AG10803 (cell line): ENCODE results near the gene GGPS1.

Experiments
- DNase-seq: peaks from one replicate; pipeline ENCODE4 v3.0.0; 2010; ENCODE audit warnings: low read depth
- H3K4me3 ChIP-seq: 2 replicates; pipeline ENCODE4 v1.5.1; 2011; ENCODE audit warnings: mild to moderate bottlenecking, low read length, control low read depth
- TF ChIP-seq, protein P1 (sequence below): conservative IDR thresholded peaks from 2 replicates; pipeline ENCODE4 v1.5.1; 2011; ENCODE audit warnings: mild to moderate bottlenecking, low read length, control low read depth, inconsistent platforms

The GGPS1 gene

DNA sequence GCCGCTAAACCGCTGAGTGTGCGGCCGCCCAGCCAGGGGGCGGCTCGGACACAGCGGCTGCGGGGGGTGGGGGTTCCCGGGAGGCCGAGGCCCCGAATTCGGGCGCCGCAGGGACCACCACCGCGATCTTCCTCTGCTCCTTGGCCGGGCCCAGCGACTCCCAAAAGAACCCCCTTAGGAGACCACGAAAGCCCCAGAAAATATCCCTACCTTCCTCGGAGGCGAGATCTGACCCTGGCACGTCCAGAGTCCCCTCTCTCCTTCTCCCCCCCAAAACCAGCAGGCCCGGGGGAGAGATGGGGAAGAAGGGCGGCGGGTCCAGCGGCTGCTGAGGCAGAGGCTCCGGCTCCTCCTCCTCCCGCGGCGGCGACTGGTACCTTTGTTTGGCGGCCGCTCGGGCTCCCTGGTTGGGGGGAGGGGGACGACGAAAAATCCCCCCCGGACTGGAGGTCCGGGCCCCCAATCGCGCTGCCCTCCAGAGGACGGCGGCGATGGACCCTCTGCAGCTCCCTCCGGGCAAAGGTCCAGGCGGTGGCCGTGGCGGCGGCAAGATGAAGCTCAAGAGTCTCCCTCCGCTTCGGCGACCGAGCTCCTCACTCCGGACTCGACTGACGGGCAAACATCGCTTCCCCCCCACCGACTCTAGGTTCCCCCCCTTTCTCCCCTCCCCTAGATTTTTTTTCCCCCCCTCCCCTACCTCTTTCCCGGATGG lies 655 bp upstream of the GGPS1 start, which contains the start of gene ARID4B:
ARID4B (minus strand) TSS at position 621 of the 712 bp plus-strand sequence. CDS start 1,260 bp downstream, outside the sequence.
- TF ChIP-seq, protein P1, sequence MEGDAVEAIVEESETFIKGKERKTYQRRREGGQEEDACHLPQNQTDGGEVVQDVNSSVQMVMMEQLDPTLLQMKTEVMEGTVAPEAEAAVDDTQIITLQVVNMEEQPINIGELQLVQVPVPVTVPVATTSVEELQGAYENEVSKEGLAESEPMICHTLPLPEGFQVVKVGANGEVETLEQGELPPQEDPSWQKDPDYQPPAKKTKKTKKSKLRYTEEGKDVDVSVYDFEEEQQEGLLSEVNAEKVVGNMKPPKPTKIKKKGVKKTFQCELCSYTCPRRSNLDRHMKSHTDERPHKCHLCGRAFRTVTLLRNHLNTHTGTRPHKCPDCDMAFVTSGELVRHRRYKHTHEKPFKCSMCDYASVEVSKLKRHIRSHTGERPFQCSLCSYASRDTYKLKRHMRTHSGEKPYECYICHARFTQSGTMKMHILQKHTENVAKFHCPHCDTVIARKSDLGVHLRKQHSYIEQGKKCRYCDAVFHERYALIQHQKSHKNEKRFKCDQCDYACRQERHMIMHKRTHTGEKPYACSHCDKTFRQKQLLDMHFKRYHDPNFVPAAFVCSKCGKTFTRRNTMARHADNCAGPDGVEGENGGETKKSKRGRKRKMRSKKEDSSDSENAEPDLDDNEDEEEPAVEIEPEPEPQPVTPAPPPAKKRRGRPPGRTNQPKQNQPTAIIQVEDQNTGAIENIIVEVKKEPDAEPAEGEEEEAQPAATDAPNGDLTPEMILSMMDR, result no peak
- peak within 1 kb of the TSS; percentile 85 for H3K4me3 ChIP-seq
- DNase-seq, result no peak

DNA sequence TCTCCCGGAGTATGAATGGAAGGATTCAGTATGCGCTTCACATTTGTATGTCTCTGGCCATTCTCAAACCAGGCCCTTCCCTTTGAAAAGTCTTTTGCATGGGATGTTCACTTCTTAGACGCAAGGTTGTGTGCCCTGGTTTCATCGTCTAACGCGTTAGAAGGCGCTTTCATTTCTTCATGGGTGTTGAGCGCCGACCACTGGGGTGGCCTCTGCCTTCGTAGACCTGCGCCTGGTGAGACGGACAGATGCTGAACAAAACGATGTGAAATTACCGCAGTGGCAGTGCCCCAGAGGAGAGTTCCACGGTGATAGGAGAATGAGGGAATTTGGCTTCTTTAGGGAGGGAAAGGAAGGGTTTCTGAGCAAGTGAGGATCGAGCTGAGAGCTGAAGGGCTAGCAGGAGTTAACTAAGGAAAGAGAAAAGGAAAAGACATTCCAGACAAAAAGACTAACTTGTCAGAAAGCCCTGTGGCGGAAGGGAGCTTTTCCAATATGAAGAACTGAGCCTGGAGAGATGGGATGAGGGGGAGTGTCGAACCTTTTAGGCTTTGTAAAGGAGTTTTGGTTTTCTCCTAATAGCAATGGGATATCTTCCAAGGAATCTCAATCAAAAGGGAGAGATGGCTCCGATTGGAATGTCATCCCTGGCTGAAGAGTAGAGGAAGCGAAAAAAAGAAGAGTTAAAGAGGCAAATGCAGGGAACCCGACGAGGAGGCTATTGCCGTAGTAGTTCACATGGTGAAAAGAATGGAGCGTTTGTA lies 951 bp downstream of the GGPS1 start:
- peak overlapping the region; percentile 59 for H3K4me3 ChIP-seq
- peak; percentile 31 for DNase-seq
- TF ChIP-seq, protein P1, result no peak; the same call in 1 of the 2 replicates

DNA sequence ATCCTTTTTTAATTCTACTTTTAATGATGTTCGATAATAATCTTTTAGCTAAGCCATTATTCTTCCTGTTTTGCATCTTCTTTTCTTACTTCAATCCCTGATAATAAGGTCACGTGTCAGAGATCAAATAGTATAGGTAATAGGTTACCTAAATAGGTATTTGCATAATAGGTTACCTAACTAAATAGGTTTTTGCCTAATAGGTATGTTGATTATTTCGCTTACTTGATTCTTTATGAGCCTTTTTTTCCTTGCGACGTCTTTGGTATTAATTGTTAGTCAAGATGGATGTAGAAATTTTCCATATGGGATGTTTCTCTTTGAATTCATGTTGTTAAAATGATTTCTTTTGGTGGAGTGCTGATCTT lies 2.5 kb downstream of the GGPS1 start:
- TF ChIP-seq, protein P1, result no peak
- no peak for DNase-seq
- no peak overlapping the region for H3K4me3 ChIP-seq

DNA sequence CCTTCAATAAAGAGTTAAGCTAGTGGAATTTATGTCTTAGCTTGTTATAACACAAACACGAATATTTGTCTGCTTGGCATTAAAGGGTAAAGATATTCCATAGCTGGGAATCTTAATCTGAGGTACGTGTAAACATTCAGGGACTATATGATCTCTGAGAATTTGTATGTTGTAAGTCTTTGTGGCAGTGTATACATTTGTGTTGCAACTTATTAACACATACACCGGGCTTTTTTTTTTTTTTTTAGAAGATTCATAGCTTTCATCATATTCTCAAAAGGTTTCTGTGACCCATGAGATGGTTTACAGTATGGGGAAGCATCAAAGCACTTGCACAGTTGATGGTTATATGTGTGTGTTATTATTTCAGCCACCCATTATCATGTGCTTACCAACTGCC lies 3.0 kb downstream of the GGPS1 start:
- no peak for DNase-seq
- TF ChIP-seq, protein P1, result no peak
- no peak overlapping the region for H3K4me3 ChIP-seq

DNA sequence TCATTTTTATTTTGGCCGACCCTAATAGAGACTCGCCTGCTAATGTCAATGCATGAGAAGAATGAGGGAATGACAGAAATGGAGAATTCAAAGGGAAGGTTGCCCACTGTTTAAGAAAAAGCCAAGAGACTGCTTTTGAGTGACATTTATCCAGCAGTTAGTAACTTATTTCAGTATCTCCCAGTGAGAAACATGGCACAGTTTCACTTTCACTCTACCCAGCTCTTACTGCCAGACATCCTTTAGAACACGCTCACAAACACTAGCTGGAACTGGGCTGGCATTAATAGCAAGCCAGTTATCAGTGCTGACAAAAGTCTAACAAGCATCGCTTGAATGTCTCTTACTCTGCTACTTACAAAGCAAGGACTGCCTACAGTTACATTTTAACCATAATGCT lies 8.5 kb downstream of the GGPS1 start:
- no peak for DNase-seq
- no peak overlapping the region for H3K4me3 ChIP-seq
- TF ChIP-seq, protein P1, result no peak

DNA sequence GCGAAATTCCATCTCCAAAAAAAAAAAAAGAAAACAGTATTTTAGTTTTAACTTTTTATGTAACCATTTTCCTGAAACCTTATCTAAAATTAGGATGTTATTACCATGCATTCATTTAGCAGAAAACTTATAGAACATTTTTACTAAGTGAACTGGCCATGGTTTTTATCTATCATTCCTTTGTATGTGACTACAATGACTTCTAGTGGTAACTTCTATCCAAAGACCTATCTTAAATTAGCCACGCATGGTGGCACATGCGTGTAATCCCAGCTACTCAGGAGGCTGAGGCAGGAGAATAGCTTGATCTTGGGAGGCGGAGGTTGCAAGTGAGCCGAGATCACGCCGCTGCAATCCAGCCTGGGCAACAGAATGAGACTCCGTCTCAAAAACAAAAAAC lies 11.4 kb downstream of the GGPS1 start:
- TF ChIP-seq, protein P1, result no peak
- H3K4me3 ChIP-seq, result no peak overlapping the region
- DNase-seq, result no peak

DNA sequence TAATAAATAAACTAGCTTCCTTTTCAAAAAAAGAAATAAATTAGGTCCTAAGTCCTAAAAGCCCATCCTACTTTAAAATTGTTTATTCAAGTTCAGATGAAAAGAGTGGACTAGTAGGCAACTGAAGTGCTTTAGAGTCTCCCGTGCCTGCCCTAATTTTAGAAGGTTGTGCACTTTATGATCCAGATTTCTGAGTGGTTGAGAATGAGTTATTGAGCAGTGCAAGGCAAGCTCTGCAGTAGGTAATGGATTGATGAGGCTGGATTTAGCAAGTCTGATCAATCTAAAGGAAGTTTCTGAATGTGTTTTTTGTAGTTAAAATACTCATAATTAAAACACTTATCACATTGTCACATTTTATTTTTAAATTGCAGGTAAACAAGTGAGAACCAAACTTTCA lies 13.0 kb downstream of the GGPS1 start:
- no peak overlapping the region for H3K4me3 ChIP-seq
- no peak for DNase-seq
- TF ChIP-seq, protein P1, result no peak
